ENCODE results near the gene RBM24. TPM values are rescaled to one million over a fixed set of nuclear protein-coding genes. Genes with fewer than 3 reads are reported as not detected.

The RBM24 gene
- total and polyA plus RNA-seq, 8 donors: 0.25 to 2.6 (median 1.3) TPM; not detected in 1

- Histone ChIP-seq H3K36me3 (peaks cover 0 to 4% (median 0%) of the 10 kb centered on the region in 4 donors), H3K9me3 (no peaks in the 10 kb centered on the region), H3K4me1 (peaks cover 0 to 5% (median 0%) of the 10 kb centered on the region in 4 donors), H3K27me3 (no peaks in the 10 kb centered on the region), H3K4me3 (no peak overlapping the region), H3K27ac (no peak overlapping the region)
- peak in 1 of 2 donors; percentile 32 for DNase-seq
- WGBS, 5 donors: 59 to 66% (median 64%) methylated on average over 3 of the region's 3 CpGs
- intact Hi-C loops (cut with DNase I; ENCODE audit: low total_unique reads): no loop called here
- TF ChIP-seq CTCF (IDR thresholded peaks at IDR 0.05) (no peak), POLR2A (IDR thresholded peaks at IDR 0.05) (no peak), EP300 (IDR thresholded peaks at IDR 0.05) (no peak), POLR2AphosphoS5 (IDR thresholded peaks at IDR 0.05) (no peak)
Measured at GRCh38 chr6:17297271-17298080, 16.3 kb downstream of the RBM24 start.

- no peaks in the 10 kb centered on the region for H3K9me3 ChIP-seq
- H3K4me1 ChIP-seq: peaks cover 0 to 5% (median 0%) of the 10 kb centered on the region in 4 donors
- H3K4me3 ChIP-seq: no peak overlapping the region
- H3K27ac ChIP-seq: no peak overlapping the region
- DNase-seq: no peak
- 73 to 80% (median 74%) methylated on average over 1 of the region's 1 CpG for WGBS, 5 donors
- H3K36me3 ChIP-seq: peaks cover 0 to 4% (median 0%) of the 10 kb centered on the region in 4 donors
- no peak for TF ChIP-seq CTCF (IDR thresholded peaks at IDR 0.05)
- no peak for TF ChIP-seq EP300 (IDR thresholded peaks at IDR 0.05)
- TF ChIP-seq POLR2AphosphoS5 (IDR thresholded peaks at IDR 0.05): no peak
- no peak for TF ChIP-seq POLR2A (IDR thresholded peaks at IDR 0.05)
- no peaks in the 10 kb centered on the region for H3K27me3 ChIP-seq
- intact Hi-C loops (cut with DNase I; ENCODE audit: low total_unique reads): no loop called here
Measured at GRCh38 chr6:17298257-17298656, 17.1 kb downstream of the RBM24 start.

- Histone ChIP-seq H3K4me1 (peaks cover 0 to 5% (median 0%) of the 10 kb centered on the region in 4 donors), H3K27me3 (no peaks in the 10 kb centered on the region), H3K4me3 (no peak overlapping the region), H3K9me3 (no peaks in the 10 kb centered on the region), H3K36me3 (no peaks in the 10 kb centered on the region), H3K27ac (no peak overlapping the region)
- DNase-seq: no peak
- no peak for TF ChIP-seq POLR2AphosphoS5 (IDR thresholded peaks at IDR 0.05)
- no peak for TF ChIP-seq POLR2A (IDR thresholded peaks at IDR 0.05)
- no peak for TF ChIP-seq EP300 (IDR thresholded peaks at IDR 0.05)
- TF ChIP-seq CTCF (IDR thresholded peaks at IDR 0.05): no peak
- WGBS, 5 donors: 76 to 91% (median 83%) methylated on average over 2 of the region's 2 CpGs
- intact Hi-C loops (cut with DNase I; ENCODE audit: low total_unique reads): no loop called here
Measured at GRCh38 chr6:17299222-17299621, 18.1 kb downstream of the RBM24 start.

GRCh38 chr6:17299750-17300149, 18.6 kb downstream of the RBM24 start:
- H3K36me3 ChIP-seq: no peaks in the 10 kb centered on the region
- no peak overlapping the region for H3K27ac ChIP-seq
- no peak for TF ChIP-seq POLR2AphosphoS5 (IDR thresholded peaks at IDR 0.05)
- no peak for TF ChIP-seq CTCF (IDR thresholded peaks at IDR 0.05)
- no peak for TF ChIP-seq EP300 (IDR thresholded peaks at IDR 0.05)
- no peak for TF ChIP-seq POLR2A (IDR thresholded peaks at IDR 0.05)
- no peak overlapping the region for H3K4me3 ChIP-seq
- WGBS, 5 donors: 73 to 94% (median 83%) methylated on average over 1 of the region's 1 CpG
- intact Hi-C loops (cut with DNase I; ENCODE audit: low total_unique reads): no loop called here
- H3K9me3 ChIP-seq: no peaks in the 10 kb centered on the region
- peaks cover 0 to 5% (median 0%) of the 10 kb centered on the region in 4 donors for H3K4me1 ChIP-seq
- DNase-seq: no peak
- H3K27me3 ChIP-seq: no peaks in the 10 kb centered on the region
